H1 (cell line): ENCODE data around the gene ARHGAP23. TPM values are rescaled to one million over a fixed set of nuclear protein-coding genes. Genes with fewer than 3 reads are reported as not detected.

Experiments
- CTCF ChIA-PET: fragments of 300-600 bp; sonication (Branson Sonifier 250); formaldehyde crosslinking; loops from one replicate; lab custom pipeline; 2021; ENCODE audit not compliant: partially characterized antibody; lab: Charles Lee
- POLR2A ChIA-PET: fragments of 300-600 bp; sonication (Branson Sonifier 250); formaldehyde crosslinking; loops from one replicate; lab custom pipeline; 2021; ENCODE audit warnings: inconsistent platforms; ENCODE audit not compliant: partially characterized antibody; lab: Charles Lee
- DNase-seq, 2 experiments: peaks; one replicate each; pipeline versions ENCODE4 v3.0.0 to v3.0.0-alpha.2; 2010 to 2022; ENCODE audit warnings: low spot score in 2 of 2, low read depth in 1 of 2, mixed read lengths in 1 of 2
- FAIRE-seq: peaks from 2 replicates; lab custom pipeline; 2011; peaks lifted over from hg19 to GRCh38; lab: Jason Lieb, UNC
- H2AFZ ChIP-seq: 2 replicates; pipeline ENCODE4 v1.8.1; 2012; ENCODE audit warnings: low read length, inconsistent platforms
- H2AK5ac ChIP-seq: 2 replicates; pipeline ENCODE4 v1.6.1; 2013; ENCODE audit warnings: low read depth, low read length
- H2BK120ac ChIP-seq: replicated peaks from 2 replicates; pipeline ENCODE3; 2013; ENCODE audit warnings: low read depth, low read length, inconsistent platforms
- H2BK12ac ChIP-seq: 2 replicates; pipeline ENCODE4 v1.6.1; 2013; ENCODE audit warnings: low read depth, low read length
- H2BK15ac ChIP-seq: 2 replicates; pipeline ENCODE4 v1.6.1; 2013; ENCODE audit warnings: low read length
- H2BK20ac ChIP-seq: 2 replicates; pipeline ENCODE4 v1.6.1; 2013; ENCODE audit warnings: low read length
- H2BK5ac ChIP-seq: 2 replicates; pipeline ENCODE4 v1.6.1; 2013; ENCODE audit warnings: low read depth, low read length
- H3K14ac ChIP-seq: 2 replicates; pipeline ENCODE4 v1.6.1; 2013; ENCODE audit warnings: inconsistent platforms; ENCODE audit not compliant: insufficient read length
- H3K18ac ChIP-seq: 2 replicates; pipeline ENCODE4 v1.6.1; 2013; ENCODE audit warnings: low read length; ENCODE audit errors: extremely low read depth
- H3K23ac ChIP-seq: 2 replicates; pipeline ENCODE4 v1.6.1; 2013; ENCODE audit warnings: inconsistent platforms; ENCODE audit not compliant: insufficient read length
- H3K23me2 ChIP-seq: 2 replicates; pipeline ENCODE4 v1.6.1; 2013; ENCODE audit warnings: low read depth, low read length
- H3K27ac ChIP-seq: 2 replicates; pipeline ENCODE4 v1.6.1; 2011; ENCODE audit warnings: low read depth, low read length, inconsistent platforms
- H3K27me3 ChIP-seq, 4 experiments: replicated peaks in 1 of 4; 1 replicate in 1 of 4; 2 replicates in 3 of 4; pipeline versions ENCODE4 v1.6.1 to v1.8.1; 2011 to 2013; ENCODE audit warnings: low read length in 3 of 4, mild to moderate bottlenecking in 3 of 4, inconsistent platforms in 2 of 4, mixed read lengths in 2 of 4, moderate library complexity in 1 of 4; ENCODE audit not compliant: control insufficient read depth in 3 of 4, insufficient read depth in 3 of 4; ENCODE audit errors: extremely low read depth in 1 of 4
- H3K36me3 ChIP-seq, 4 experiments: 2 replicates each; pipeline versions ENCODE4 v1.6.1 to v1.8.1; 2011 to 2013; ENCODE audit warnings: mild to moderate bottlenecking in 4 of 4, low read length in 3 of 4, moderate library complexity in 2 of 4, control low read depth in 1 of 4, inconsistent platforms in 1 of 4; ENCODE audit not compliant: insufficient read depth in 4 of 4, control insufficient read depth in 2 of 4
- H3K4ac ChIP-seq: replicated peaks from 2 replicates; pipeline ENCODE3; 2013; ENCODE audit warnings: low read length, low read depth, mixed read lengths, inconsistent platforms; ENCODE audit not compliant: insufficient read length
- H3K4me1 ChIP-seq, 4 experiments: replicated peaks in 1 of 4; 1 replicate in 1 of 4; 2 replicates in 3 of 4; pipeline versions ENCODE4 v1.6.1 to v1.8.1; 2011 to 2013; ENCODE audit warnings: low read length in 3 of 4, inconsistent platforms in 2 of 4, mixed read lengths in 1 of 4; ENCODE audit not compliant: insufficient read depth in 4 of 4, control insufficient read depth in 3 of 4
- H3K4me2 ChIP-seq, 2 experiments: 2 replicates each; pipeline versions ENCODE4 v1.6.1 to v1.8.1; 2011 to 2013; ENCODE audit warnings: low read depth in 2 of 2, low read length in 2 of 2, control low read depth in 1 of 2, inconsistent platforms in 1 of 2, mild to moderate bottlenecking in 1 of 2; ENCODE audit not compliant: insufficient read depth in 1 of 2
- H3K4me3 ChIP-seq, 4 experiments: fragments of 200-600, 300-600 bp in 1 of 4; sonication (generic), shearing (Covaris generic), sonication (Bioruptor Twin) in 1 of 4; 2 replicates each; pipeline versions ENCODE4 v1.5.1 to v1.8.1; 2011 to 2016; ENCODE audit warnings: low read length in 4 of 4, low read depth in 3 of 4, control low read depth in 2 of 4, inconsistent platforms in 2 of 4, mild to moderate bottlenecking in 2 of 4, mixed read lengths in 1 of 4, moderate library complexity in 1 of 4; ENCODE audit not compliant: insufficient read depth in 2 of 4; ENCODE audit errors: extremely low read depth in 1 of 4
- H3K56ac ChIP-seq: replicated peaks from 2 replicates; pipeline ENCODE3; 2013; ENCODE audit warnings: low read depth, mild to moderate bottlenecking, mixed read lengths, low read length, inconsistent platforms; ENCODE audit not compliant: insufficient read length
- H3K79me1 ChIP-seq: 2 replicates; pipeline ENCODE4 v1.6.1; 2013; ENCODE audit warnings: low read depth, low read length, control low read depth
- H3K79me2 ChIP-seq, 2 experiments: 2 replicates each; pipeline versions ENCODE4 v1.6.1 to v1.8.1; 2012 to 2013; ENCODE audit warnings: low read length in 2 of 2, mild to moderate bottlenecking in 2 of 2, inconsistent platforms in 1 of 2; ENCODE audit not compliant: insufficient read depth in 2 of 2, control insufficient read depth in 1 of 2
- H3K9ac ChIP-seq, 4 experiments: replicated peaks in 1 of 4; 1 replicate in 1 of 4; 2 replicates in 3 of 4; pipeline versions ENCODE4 v1.6.1 to v1.8.1; 2011 to 2013; ENCODE audit warnings: low read depth in 3 of 4, low read length in 3 of 4, control low read depth in 2 of 4, mild to moderate bottlenecking in 2 of 4, moderate library complexity in 2 of 4, inconsistent platforms in 1 of 4; ENCODE audit errors: extremely low read depth in 1 of 4
- H3K9me3 ChIP-seq, 2 experiments: 2 replicates each; pipeline versions ENCODE4 v1.6.1 to v1.8.1; 2012 to 2013; ENCODE audit warnings: mild to moderate bottlenecking in 2 of 2, moderate library complexity in 2 of 2, control low read depth in 1 of 2, inconsistent platforms in 1 of 2, low read depth in 1 of 2, low read length in 1 of 2, mixed read lengths in 1 of 2; ENCODE audit not compliant: insufficient read depth in 2 of 2
- H4K20me1 ChIP-seq, 2 experiments: replicated peaks in 1 of 2; 2 replicates each; pipeline versions ENCODE3 to v1.8.1; 2011 to 2013; ENCODE audit warnings: inconsistent platforms in 2 of 2, low read length in 2 of 2, mild to moderate bottlenecking in 1 of 2; ENCODE audit not compliant: insufficient read depth in 2 of 2, control insufficient read depth in 1 of 2
- H4K5ac ChIP-seq: 2 replicates; pipeline ENCODE4 v1.6.1; 2013; ENCODE audit warnings: low read length, low read depth, mixed read lengths, inconsistent platforms; ENCODE audit not compliant: insufficient read length
- H4K8ac ChIP-seq: 2 replicates; pipeline ENCODE4 v1.8.0; 2013; ENCODE audit warnings: mild to moderate bottlenecking, moderate library complexity, low read length, inconsistent platforms; ENCODE audit not compliant: insufficient read depth; ENCODE audit errors: extremely low read depth
- H4K91ac ChIP-seq: replicated peaks from 2 replicates; pipeline ENCODE3; 2013; ENCODE audit warnings: low read length, mixed read lengths, inconsistent platforms; ENCODE audit not compliant: insufficient read length
- POLR2A ChIP-seq, 2 experiments: IDR thresholded peaks; 1 replicate in 1 of 2; 2 replicates in 1 of 2; pipeline ENCODE4 v1.6.1; 2011; ENCODE audit warnings: low read depth in 2 of 2, low read length in 2 of 2, mild to moderate bottlenecking in 2 of 2; ENCODE audit errors: control extremely low read depth in 1 of 2
- TBP ChIP-seq: IDR thresholded peaks from 2 replicates; pipeline ENCODE4 v1.6.1; 2011; ENCODE audit warnings: low read depth, low read length, improper control_type of control experiment
- WGBS, 2 experiments: shearing (Covaris generic) in 1 of 2; methylation state at CpG; one replicate each; pipeline versions ENCODE4 v1.1.6 to v1.1.7; 2013 to 2015; ENCODE audit warnings: low lambda C conversion rate in 2 of 2, mixed read lengths in 2 of 2, inconsistent platforms in 1 of 2, low coverage in 1 of 2, missing lambda C conversion rate in 1 of 2; ENCODE audit not compliant: insufficient replicate concordance in 2 of 2, insufficient coverage in 1 of 2, insufficient read length in 1 of 2; ENCODE audit errors: extremely low coverage in 1 of 2, missing lambda C conversion rate in 1 of 2; 5-methylcytosine and 5-hydroxymethylcytosine counted together
- polyA plus RNA-seq, 7 experiments: library from polyadenylated mRNA; depleted of rRNA in 3 of 7; stranded (reverse) in 5 of 7; unstranded in 2 of 7; fragments of >200 nt in 5 of 7; fragments of 200-250 nt in 2 of 7; gene quantifications; 1 replicate in 5 of 7; 2 replicates in 1 of 7; 4 replicates in 1 of 7; pipeline versions ENCODE4 v1.2.1 to v1.2.3, GENCODE V29; 2011 to 2013; ENCODE audit warnings: missing spikeins in 2 of 7, mixed read lengths in 2 of 7
- total RNA-seq: library from RNA; stranded (reverse); fragmentation: NEBNext Ultra II Directional; extraction: Animal tissue kit (Norgen Biotek cat#: 25700); gene quantifications from 2 replicates; pipeline ENCODE4 v1.2.1, GENCODE V29; 2021

Gene ARHGAP23
- total and polyA plus RNA-seq, 2 of the 8 experiments (the other 6 are each of a cell fraction or from before 2014, with no cell fraction given) = 16.3 to 107 TPM

- Histone ChIP-seq H2BK5ac (no peak overlapping the region), H3K27me3 (no peaks in the 10 kb centered on the region), H3K79me1 (peaks cover 19% of the 10 kb centered on the region), H3K14ac (no peak overlapping the region), H2BK20ac (no peak overlapping the region), H4K91ac (no peak overlapping the region), H3K23me2 (no peaks in the 10 kb centered on the region), H3K4me3 (no peak overlapping the region), H3K9me3 (no peaks in the 10 kb centered on the region), H2AFZ (no peak overlapping the region), H2BK12ac (no peak overlapping the region), H3K23ac (no peak overlapping the region), H2AK5ac (0 out of 2 replicates have a peak overlapping the region, but pooled peaks have one; percentile 53), H3K18ac (0 out of 2 replicates have a peak overlapping the region, but pooled peaks have one; percentile 53), H3K4me1 (peaks cover 0 to 18% (median 8%) of the 10 kb centered on the region in 4 experiments; a peak in 6 of 7 replicates), H3K56ac (no peak overlapping the region), H3K4ac (peak overlapping the region; percentile 25), H2BK120ac (no peak overlapping the region), H2BK15ac (no peak overlapping the region), H3K36me3 (no peaks in the 10 kb centered on the region; a peak in 1 of 8 replicates), H4K20me1 (peaks cover 1 to 9% of the 10 kb centered on the region in 2 experiments), H4K5ac (no peak overlapping the region), H3K4me2 (no peak overlapping the region; a peak in 1 of 4 replicates), H3K27ac (no peak overlapping the region), H3K9ac (no peak overlapping the region), H4K8ac (no peak overlapping the region; the same call in 1 of the 2 replicates), H3K79me2 (peaks cover 4 to 85% of the 10 kb centered on the region in 2 experiments; a peak in 3 of 4 replicates)
- TF ChIP-seq TBP = 0 out of 2 replicates have a peak, but pooled peaks have one; percentile 24
- TF ChIP-seq POLR2A (IDR thresholded peaks at IDR 0.05; ENCODE audit: control extremely low read depth in 1 of 2, low read depth in 2 of 2, low read length in 2 of 2) = no peak
- FAIRE-seq (no peak), DNase-seq (no peak)
- CTCF ChIA-PET = interaction anchor here (0.8 to 12.9 kb wide), 7 partner anchors 10 to 182 kb away, joined by 3 to 204 read pairs (median 3); partner anchors contain the start of gene ARHGAP23
- POLR2A ChIA-PET = interaction anchor here (1.6 to 10.5 kb wide), 3 partner anchors 10 to 14 kb away, joined by 3 to 107 read pairs (median 10); no protein-coding TSS in a partner anchor
- WGBS, 2 experiments = 89% methylated on average over 9 of the region's 9 CpGs; no CpG with 5 or more reads in 1 of the 2 experiments
These were observed 7.5 kb downstream of the ARHGAP23 start for GRCh38 chr17:38435795-38436194.
